OCI-LY1 (cell line): ENCODE measurements around the gene KATNAL1.

Source experiments
- EZH2 ChIP-seq: fragments of 200-600 bp; sonication (generic), shearing (Covaris generic); IDR thresholded peaks from 2 replicates; pipeline ENCODE4 v1.8.0; 2017; ENCODE audit warnings: borderline replicate concordance, mixed run types, mild to moderate bottlenecking, antibody characterized with exemption, low read length, moderate library complexity, mixed read lengths
- TF ChIP-seq, protein P1 (sequence below): fragments of 200-600 bp; sonication (generic), shearing (Covaris generic); IDR thresholded peaks from 2 replicates; pipeline ENCODE4 v1.5.1; 2017; ENCODE audit warnings: mild to moderate bottlenecking, antibody characterized with exemption, low read length, moderate library complexity, mixed read lengths

DNA sequence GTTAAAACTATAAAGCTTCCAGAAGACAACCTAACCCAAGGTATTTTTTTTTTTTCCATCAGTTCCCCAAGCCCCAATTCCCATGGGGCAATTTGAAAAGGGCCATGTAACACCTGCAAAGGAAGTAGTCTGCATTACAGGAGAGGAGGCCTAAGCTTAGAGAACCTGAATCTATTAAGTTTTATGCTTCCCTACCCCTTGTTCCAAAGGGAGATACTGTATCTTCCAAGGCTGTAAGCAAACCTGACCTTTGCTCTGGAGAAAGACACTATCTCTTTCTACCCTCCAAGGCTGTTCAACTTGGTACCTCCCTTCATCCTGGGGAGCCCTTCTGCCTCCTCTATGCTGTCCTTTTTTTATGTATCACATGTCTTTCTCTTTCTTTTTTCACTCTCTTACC, 15.0 kb downstream of the KATNAL1 start:
- no peak for TF ChIP-seq EZH2
- TF ChIP-seq, protein P1, sequence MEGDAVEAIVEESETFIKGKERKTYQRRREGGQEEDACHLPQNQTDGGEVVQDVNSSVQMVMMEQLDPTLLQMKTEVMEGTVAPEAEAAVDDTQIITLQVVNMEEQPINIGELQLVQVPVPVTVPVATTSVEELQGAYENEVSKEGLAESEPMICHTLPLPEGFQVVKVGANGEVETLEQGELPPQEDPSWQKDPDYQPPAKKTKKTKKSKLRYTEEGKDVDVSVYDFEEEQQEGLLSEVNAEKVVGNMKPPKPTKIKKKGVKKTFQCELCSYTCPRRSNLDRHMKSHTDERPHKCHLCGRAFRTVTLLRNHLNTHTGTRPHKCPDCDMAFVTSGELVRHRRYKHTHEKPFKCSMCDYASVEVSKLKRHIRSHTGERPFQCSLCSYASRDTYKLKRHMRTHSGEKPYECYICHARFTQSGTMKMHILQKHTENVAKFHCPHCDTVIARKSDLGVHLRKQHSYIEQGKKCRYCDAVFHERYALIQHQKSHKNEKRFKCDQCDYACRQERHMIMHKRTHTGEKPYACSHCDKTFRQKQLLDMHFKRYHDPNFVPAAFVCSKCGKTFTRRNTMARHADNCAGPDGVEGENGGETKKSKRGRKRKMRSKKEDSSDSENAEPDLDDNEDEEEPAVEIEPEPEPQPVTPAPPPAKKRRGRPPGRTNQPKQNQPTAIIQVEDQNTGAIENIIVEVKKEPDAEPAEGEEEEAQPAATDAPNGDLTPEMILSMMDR = no peak
